ENCODE measurements around the gene KIF21B. TPM values are rescaled to one million over a fixed set of nuclear protein-coding genes. Genes with fewer than 3 reads are reported as not detected.
"Not testable (repeated sequence)": the region's sequence is repeated elsewhere in the genome, so short reads cannot be mapped to it uniquely, and the experiment has no call there.

KIF21B gene
- total RNA-seq, 1 donor from 2014 or later, result 1.9 TPM

- DNase-seq (ENCODE audit: low read depth in 2 of 2), result no peak
These were observed 50.4 kb downstream of the KIF21B start for GRCh38 chr1:200972985-200973742.

- peak; percentile 15 to 47 for DNase-seq (ENCODE audit: low read depth in 2 of 2)
These were observed 51.4 kb downstream of the KIF21B start for GRCh38 chr1:200971955-200972711.

- no peak for DNase-seq (ENCODE audit: low read depth in 2 of 2)
These were observed 52.0 kb downstream of the KIF21B start for GRCh38 chr1:200971428-200971903.

GRCh38 chr1:200970771-200971427, 52.6 kb downstream of the KIF21B start:
- DNase-seq (ENCODE audit: low read depth in 2 of 2), result no peak

GRCh38 chr1:200969726-200970561, 53.6 kb downstream of the KIF21B start:
- no peak for DNase-seq (ENCODE audit: low read depth in 2 of 2)

- DNase-seq (ENCODE audit: low read depth in 2 of 2), result no peak
These were observed 54.8 kb downstream of the KIF21B start for GRCh38 chr1:200968469-200969410.

- no peak for DNase-seq (ENCODE audit: low read depth in 2 of 2)
These were observed 55.6 kb downstream of the KIF21B start for GRCh38 chr1:200967693-200968468.

GRCh38 chr1:200966934-200967333, 56.6 kb downstream of the KIF21B start:
- DNase-seq (ENCODE audit: low read depth in 2 of 2), result no peak

- DNase-seq (ENCODE audit: low read depth in 2 of 2), result no peak
These were observed 58.3 kb downstream of the KIF21B start for GRCh38 chr1:200965111-200965805.

- not testable (repeated sequence) for DNase-seq (ENCODE audit: low read depth in 2 of 2)
These were observed 59.6 kb downstream of the KIF21B start for GRCh38 chr1:200963888-200964287.

GRCh38 chr1:200963076-200963475, 60.4 kb downstream of the KIF21B start:
- DNase-seq (ENCODE audit: low read depth in 2 of 2), result no peak

GRCh38 chr1:200962631-200963030, 60.9 kb downstream of the KIF21B start:
- DNase-seq (ENCODE audit: low read depth in 2 of 2), result no peak

GRCh38 chr1:200962151-200962550, 61.4 kb downstream of the KIF21B start:
- DNase-seq (ENCODE audit: low read depth in 2 of 2), result not testable (repeated sequence)

GRCh38 chr1:200960948-200961340, 62.6 kb downstream of the KIF21B start:
- DNase-seq (ENCODE audit: low read depth in 2 of 2), result no peak

- no peak for DNase-seq (ENCODE audit: low read depth in 2 of 2)
These were observed 63.1 kb downstream of the KIF21B start for GRCh38 chr1:200960236-200960947.

GRCh38 chr1:200959411-200959921, 64.0 kb downstream of the KIF21B start:
- no peak for DNase-seq (ENCODE audit: low read depth in 2 of 2)

- DNase-seq (ENCODE audit: low read depth in 2 of 2), result no peak
These were observed 64.9 kb downstream of the KIF21B start for GRCh38 chr1:200958597-200958996.

GRCh38 chr1:200954434-200954833, 69.1 kb downstream of the KIF21B start:
- DNase-seq (ENCODE audit: low read depth in 2 of 2), result peak in 1 of 2 donors; percentile 18

Data from dermis microvascular lymphatic vessel endothelial cell (primary cell).